ENCODE data around the gene SALL1. TPM values are rescaled to one million over a fixed set of nuclear protein-coding genes. Genes with fewer than 3 reads are reported as not detected.

Gene SALL1
- total RNA-seq, 2 donors from 2014 or later, result 122 to 172 TPM

- Histone ChIP-seq H3K27ac (ENCODE audit: low read depth, low read length) (no peak overlapping the region), H3K4me3 (ENCODE audit: low read length) (no peak overlapping the region), H3K36me3 (ENCODE audit: control insufficient read depth, insufficient read depth, low read length) (no peaks in the 10 kb centered on the region), H3K9me3 (ENCODE audit: control insufficient read depth, low read length) (no peaks in the 10 kb centered on the region), H3K4me1 (ENCODE audit: control insufficient read depth, insufficient read depth, low read length) (peaks cover 5% of the 10 kb centered on the region), H3K9ac (ENCODE audit: extremely low read depth, low read length, poor library complexity, severe bottlenecking) (no peak overlapping the region), H3K27me3 (ENCODE audit: control insufficient read depth, insufficient read depth, low read length, poor library complexity, severe bottlenecking) (no peaks in the 10 kb centered on the region)
- Mint-ChIP-seq H3K9me3 (no peaks in the 10 kb centered on the region), H3K27ac (no peak overlapping the region), H3K36me3 (ENCODE audit: low read depth) (no peaks in the 10 kb centered on the region), H3K4me3 (no peak overlapping the region), H3K4me1 (peaks cover 34% of the 10 kb centered on the region), H3K27me3 (ENCODE audit: insufficient read depth) (peaks cover 7% of the 10 kb centered on the region)
- DNase-seq, result no peak
- TF ChIP-seq CTCF (conservative IDR thresholded peaks at IDR 0.05), result no peak
- 93 to 100% methylated on average over 3 to 6 of the region's 6 CpGs for WGBS, 2 experiments (ENCODE audit: insufficient coverage in 1 of 2, insufficient read length in 1 of 2)
These were observed 30.9 kb downstream of the SALL1 start for GRCh38 chr16:51119973-51120729.

DNA sequence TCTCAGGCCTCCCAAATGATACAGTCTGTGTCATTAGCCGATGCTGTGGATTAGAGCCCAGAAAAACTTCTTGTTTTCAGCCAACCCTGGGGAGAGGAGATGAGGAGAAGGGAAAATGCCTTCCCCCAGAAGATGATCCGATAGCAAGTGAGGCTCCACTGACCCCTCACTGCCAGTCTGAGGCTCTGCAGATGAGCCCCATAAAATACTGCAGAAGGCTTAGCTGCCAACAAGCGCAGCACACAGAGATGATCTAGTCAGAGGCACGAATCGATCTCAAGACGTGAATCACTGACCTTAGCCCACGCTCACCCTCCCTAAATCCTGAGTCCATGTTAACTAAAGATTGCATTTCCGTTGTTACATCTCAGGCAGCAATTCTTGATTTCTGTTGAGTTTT is 31.5 kb downstream of the SALL1 start:
- Histone ChIP-seq H3K4me3 (ENCODE audit: low read length) (no peak overlapping the region), H3K9ac (ENCODE audit: extremely low read depth, low read length, poor library complexity, severe bottlenecking) (no peak overlapping the region), H3K27me3 (ENCODE audit: control insufficient read depth, insufficient read depth, low read length, poor library complexity, severe bottlenecking) (peaks cover 6% of the 10 kb centered on the region), H3K36me3 (ENCODE audit: control insufficient read depth, insufficient read depth, low read length) (no peaks in the 10 kb centered on the region), H3K27ac (ENCODE audit: low read depth, low read length) (no peak overlapping the region), H3K4me1 (ENCODE audit: control insufficient read depth, insufficient read depth, low read length) (peaks cover 5% of the 10 kb centered on the region), H3K9me3 (ENCODE audit: control insufficient read depth, low read length) (no peaks in the 10 kb centered on the region)
- Mint-ChIP-seq H3K4me1 (peaks cover 32% of the 10 kb centered on the region), H3K27me3 (ENCODE audit: insufficient read depth) (peaks cover 13% of the 10 kb centered on the region), H3K9me3 (no peaks in the 10 kb centered on the region), H3K27ac (no peak overlapping the region), H3K4me3 (no peak overlapping the region), H3K36me3 (ENCODE audit: low read depth) (no peaks in the 10 kb centered on the region)
- no peak for TF ChIP-seq CTCF (conservative IDR thresholded peaks at IDR 0.05)
- no peak for DNase-seq
- 82 to 89% methylated on average over 7 to 8 of the region's 8 CpGs for WGBS, 2 experiments (ENCODE audit: insufficient coverage in 1 of 2, insufficient read length in 1 of 2)

GRCh38 chr16:51116353-51116752 is 34.7 kb downstream of the SALL1 start:
- Histone ChIP-seq H3K9ac (ENCODE audit: extremely low read depth, low read length, poor library complexity, severe bottlenecking) (no peak overlapping the region), H3K27ac (ENCODE audit: low read depth, low read length) (no peak overlapping the region), H3K27me3 (ENCODE audit: control insufficient read depth, insufficient read depth, low read length, poor library complexity, severe bottlenecking) (peaks cover 38% of the 10 kb centered on the region), H3K9me3 (ENCODE audit: control insufficient read depth, low read length) (no peaks in the 10 kb centered on the region), H3K36me3 (ENCODE audit: control insufficient read depth, insufficient read depth, low read length) (no peaks in the 10 kb centered on the region), H3K4me1 (ENCODE audit: control insufficient read depth, insufficient read depth, low read length) (peaks cover 5% of the 10 kb centered on the region), H3K4me3 (ENCODE audit: low read length) (no peak overlapping the region)
- TF ChIP-seq CTCF (conservative IDR thresholded peaks at IDR 0.05), result no peak
- Mint-ChIP-seq H3K4me3 (no peak overlapping the region), H3K9me3 (no peaks in the 10 kb centered on the region), H3K4me1 (peaks cover 29% of the 10 kb centered on the region), H3K36me3 (ENCODE audit: low read depth) (no peaks in the 10 kb centered on the region), H3K27ac (no peak overlapping the region), H3K27me3 (ENCODE audit: insufficient read depth) (peaks cover 36% of the 10 kb centered on the region)
- WGBS, 2 experiments (ENCODE audit: insufficient coverage in 1 of 2, insufficient read length in 1 of 2), result 85% methylated on average over 4 of the region's 4 CpGs; no CpG with 5 or more reads in 1 of the 2 experiments
- no peak for DNase-seq

All from endodermal cell (in vitro differentiated cells).